Activated T-helper 1 cell treated with Interleukin-2 at 50 U/mL for 16 hours (primary cell): ENCODE measurements around the gene TRIOBP.
"Not testable (repeated sequence)": the region's sequence is repeated elsewhere in the genome, so short reads cannot be mapped to it uniquely, and the experiment has no call there.

ENCODE experiments used
- DNase-seq: peaks from one replicate; pipeline ENCODE4 v3.0.0-alpha.2; 2020; ENCODE audit warnings: low read depth

The TRIOBP gene

GRCh38 chr22:37775785-37776638 is 79.2 kb downstream of the TRIOBP start:
- no peak for DNase-seq

- DNase-seq: no peak
These were observed 79.8 kb downstream of the TRIOBP start for GRCh38 chr22:37776639-37777005.

GRCh38 chr22:37777122-37777687 is 80.4 kb downstream of the TRIOBP start:
- no peak for DNase-seq

- DNase-seq: no peak
These were observed 81.6 kb downstream of the TRIOBP start for GRCh38 chr22:37778370-37779009.

GRCh38 chr22:37781434-37782059 is 84.7 kb downstream of the TRIOBP start:
- DNase-seq: no peak

- no peak for DNase-seq
These were observed 85.7 kb downstream of the TRIOBP start for GRCh38 chr22:37782340-37783168.

GRCh38 chr22:37784829-37785495 is 88.1 kb downstream of the TRIOBP start:
- no peak for DNase-seq

GRCh38 chr22:37790234-37790633 is 93.4 kb downstream of the TRIOBP start:
- no peak for DNase-seq

GRCh38 chr22:37792494-37792893 is 95.6 kb downstream of the TRIOBP start:
- DNase-seq: no peak

- DNase-seq: no peak
These were observed 97.5 kb downstream of the TRIOBP start for GRCh38 chr22:37794376-37794775.

GRCh38 chr22:37796079-37796478 is 99.2 kb downstream of the TRIOBP start:
- no peak for DNase-seq

- DNase-seq: not testable (repeated sequence)
These were observed 100.4 kb downstream of the TRIOBP start for GRCh38 chr22:37797259-37797658.

GRCh38 chr22:37797874-37798500 is 101.1 kb downstream of the TRIOBP start:
- DNase-seq: no peak

- DNase-seq: not testable (repeated sequence)
These were observed 103.1 kb downstream of the TRIOBP start for GRCh38 chr22:37799979-37800378.

- DNase-seq: no peak
These were observed 105.1 kb downstream of the TRIOBP start for GRCh38 chr22:37801946-37802309.

GRCh38 chr22:37802310-37803194 is 105.7 kb downstream of the TRIOBP start:
- DNase-seq: no peak

- no peak for DNase-seq
These were observed 106.4 kb downstream of the TRIOBP start for GRCh38 chr22:37803195-37803638.

- no peak for DNase-seq
These were observed 106.9 kb downstream of the TRIOBP start for GRCh38 chr22:37803639-37804351.

GRCh38 chr22:37804352-37804880 is 107.6 kb downstream of the TRIOBP start:
- no peak for DNase-seq
